Measurements from ENCODE around the gene NCDN.
A peak's percentile ranks its signal among the peaks of the same experiment; 100 is the strongest.

Gene NCDN

GRCh38 chr1:35564037-35564883 is 6.7 kb downstream of the NCDN start:
- TF ChIP-seq CTCF (IDR thresholded peaks at IDR 0.05; ENCODE audit: low read depth, low read length, missing control alignments) = peak; percentile 89
- no peak overlapping the region for H3K4me3 ChIP-seq (ENCODE audit: low read depth, low read length)
- no peaks in the 10 kb centered on the region for H3K27me3 ChIP-seq (replicated peaks)
- H3K27ac ChIP-seq = no peak overlapping the region
- in situ Hi-C loops (cut with HindIII; ENCODE audit: low pct_ligation_motif_present, low sequenced_read_pairs) = no loop called here
- DNase-seq = peak; percentile 62
- peaks cover 25% of the 10 kb centered on the region for H3K36me3 ChIP-seq (replicated peaks)

- H3K4me3 ChIP-seq (ENCODE audit: low read depth, low read length) = no peak overlapping the region
- no peaks in the 10 kb centered on the region for H3K27me3 ChIP-seq (replicated peaks)
- no peak for DNase-seq
- TF ChIP-seq CTCF (IDR thresholded peaks at IDR 0.05; ENCODE audit: low read depth, low read length, missing control alignments) = no peak
- peaks cover 25% of the 10 kb centered on the region for H3K36me3 ChIP-seq (replicated peaks)
- H3K27ac ChIP-seq = no peak overlapping the region
- in situ Hi-C loops (cut with HindIII; ENCODE audit: low pct_ligation_motif_present, low sequenced_read_pairs) = no loop called here
These were observed 7.5 kb downstream of the NCDN start for GRCh38 chr1:35564884-35565741.

GRCh38 chr1:35565742-35566133 is 8.1 kb downstream of the NCDN start:
- TF ChIP-seq CTCF (IDR thresholded peaks at IDR 0.05; ENCODE audit: low read depth, low read length, missing control alignments) = no peak
- H3K27me3 ChIP-seq (replicated peaks) = no peaks in the 10 kb centered on the region
- in situ Hi-C loops (cut with HindIII; ENCODE audit: low pct_ligation_motif_present, low sequenced_read_pairs) = no loop called here
- no peak for DNase-seq
- H3K36me3 ChIP-seq (replicated peaks) = peaks cover 25% of the 10 kb centered on the region
- H3K27ac ChIP-seq = no peak overlapping the region
- no peak overlapping the region for H3K4me3 ChIP-seq (ENCODE audit: low read depth, low read length)

GRCh38 chr1:35567947-35568558 is 10.5 kb downstream of the NCDN start:
- in situ Hi-C loops (cut with HindIII; ENCODE audit: low pct_ligation_motif_present, low sequenced_read_pairs) = no loop called here
- DNase-seq = no peak
- H3K4me3 ChIP-seq (ENCODE audit: low read depth, low read length) = no peak overlapping the region
- no peak overlapping the region for H3K27ac ChIP-seq
- peaks cover 17% of the 10 kb centered on the region for H3K36me3 ChIP-seq (replicated peaks)
- TF ChIP-seq CTCF (IDR thresholded peaks at IDR 0.05; ENCODE audit: low read depth, low read length, missing control alignments) = no peak
- H3K27me3 ChIP-seq (replicated peaks) = peaks cover 12% of the 10 kb centered on the region

GRCh38 chr1:35568975-35569395 is 11.4 kb downstream of the NCDN start:
- H3K4me3 ChIP-seq (ENCODE audit: low read depth, low read length) = no peak overlapping the region
- peaks cover 17% of the 10 kb centered on the region for H3K36me3 ChIP-seq (replicated peaks)
- no peak overlapping the region for H3K27ac ChIP-seq
- peak; percentile 92 for TF ChIP-seq CTCF (IDR thresholded peaks at IDR 0.05; ENCODE audit: low read depth, low read length, missing control alignments)
- in situ Hi-C loops (cut with HindIII; ENCODE audit: low pct_ligation_motif_present, low sequenced_read_pairs) = no loop called here
- peak; percentile 74 for DNase-seq
- H3K27me3 ChIP-seq (replicated peaks) = peaks cover 21% of the 10 kb centered on the region
